ENCODE results near the gene KDM8.

DNA sequence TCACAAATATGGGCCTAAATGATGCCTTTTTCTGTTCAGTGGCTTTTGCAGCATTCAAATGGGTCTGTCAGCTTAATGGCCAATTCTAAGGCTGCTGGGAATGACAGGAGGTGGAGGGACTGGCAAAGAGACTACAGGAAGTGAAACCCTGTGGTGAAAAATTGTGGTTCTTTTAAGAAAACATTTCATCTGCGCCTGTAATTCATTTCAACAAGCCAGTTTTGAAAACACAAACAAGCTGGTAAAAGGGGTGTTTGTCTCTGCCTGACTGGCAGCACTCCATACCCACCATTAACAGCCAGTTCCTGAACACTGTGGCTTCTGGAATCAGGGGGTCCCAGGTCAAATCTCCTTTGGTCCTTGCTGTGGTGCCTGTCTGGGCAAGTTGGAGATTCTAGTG, 3.6 kb upstream of the KDM8 start:
- no peak for TF ChIP-seq POLR2AphosphoS5 (IDR thresholded peaks at IDR 0.05)
- TF ChIP-seq, protein P1, sequence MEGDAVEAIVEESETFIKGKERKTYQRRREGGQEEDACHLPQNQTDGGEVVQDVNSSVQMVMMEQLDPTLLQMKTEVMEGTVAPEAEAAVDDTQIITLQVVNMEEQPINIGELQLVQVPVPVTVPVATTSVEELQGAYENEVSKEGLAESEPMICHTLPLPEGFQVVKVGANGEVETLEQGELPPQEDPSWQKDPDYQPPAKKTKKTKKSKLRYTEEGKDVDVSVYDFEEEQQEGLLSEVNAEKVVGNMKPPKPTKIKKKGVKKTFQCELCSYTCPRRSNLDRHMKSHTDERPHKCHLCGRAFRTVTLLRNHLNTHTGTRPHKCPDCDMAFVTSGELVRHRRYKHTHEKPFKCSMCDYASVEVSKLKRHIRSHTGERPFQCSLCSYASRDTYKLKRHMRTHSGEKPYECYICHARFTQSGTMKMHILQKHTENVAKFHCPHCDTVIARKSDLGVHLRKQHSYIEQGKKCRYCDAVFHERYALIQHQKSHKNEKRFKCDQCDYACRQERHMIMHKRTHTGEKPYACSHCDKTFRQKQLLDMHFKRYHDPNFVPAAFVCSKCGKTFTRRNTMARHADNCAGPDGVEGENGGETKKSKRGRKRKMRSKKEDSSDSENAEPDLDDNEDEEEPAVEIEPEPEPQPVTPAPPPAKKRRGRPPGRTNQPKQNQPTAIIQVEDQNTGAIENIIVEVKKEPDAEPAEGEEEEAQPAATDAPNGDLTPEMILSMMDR (IDR thresholded peaks at IDR 0.05): no peak
- no peak for TF ChIP-seq POLR2A (IDR thresholded peaks at IDR 0.05)
